HG02840 (cell line): ENCODE measurements around the gene CD160.
"Not testable (repeated sequence)": the region's sequence is repeated elsewhere in the genome, so short reads cannot be mapped to it uniquely, and the experiment has no call there.

Experiments
- ATAC-seq: cut with Tn5 transposase; IDR thresholded peaks from one replicate; pipeline ENCODE4 v1.9.1; 2021; ENCODE audit warnings: mild to moderate bottlenecking, moderate library complexity, moderate number of reproducible peaks; ENCODE audit not compliant: unreplicated experiment, low FRiP score

Gene CD160

DNA sequence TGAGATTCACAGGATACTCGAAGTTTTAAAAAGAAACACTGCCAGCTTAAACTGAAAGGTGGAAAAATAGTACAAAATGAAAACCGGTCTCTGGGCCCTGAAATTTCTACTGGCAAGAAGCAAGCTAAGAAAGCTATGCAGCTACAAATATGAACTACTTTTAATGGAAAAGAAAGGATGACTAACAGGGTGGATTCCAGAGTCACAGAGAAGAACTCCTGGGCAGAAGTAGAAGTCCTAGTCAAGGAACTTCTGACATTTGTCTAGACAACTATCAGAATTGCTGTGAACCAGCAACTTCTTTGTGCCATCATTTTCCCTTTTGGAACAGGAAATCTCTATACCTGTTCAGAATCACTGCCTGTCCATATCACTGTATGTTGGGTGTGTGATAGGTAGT, 38.1 kb downstream of the CD160 start:
- ATAC-seq: no peak

DNA sequence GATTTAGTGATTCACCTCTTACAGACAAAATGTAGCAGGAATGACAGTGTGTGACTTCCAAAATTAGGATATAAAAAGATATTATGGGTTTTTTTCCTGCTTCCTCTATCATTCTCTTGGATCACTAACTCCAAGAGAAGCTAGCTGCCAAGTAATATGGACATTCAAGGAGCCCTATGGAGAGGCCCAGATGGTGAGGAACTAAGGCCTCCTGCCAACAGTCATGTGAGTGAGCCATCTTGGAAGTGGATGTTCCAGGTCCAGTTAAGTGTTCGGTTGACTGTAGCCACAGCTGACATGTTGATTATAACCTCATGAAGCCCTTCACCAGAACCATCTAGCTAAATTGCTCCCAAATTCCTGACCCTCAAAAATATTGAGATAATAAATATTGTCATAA, 38.8 kb downstream of the CD160 start:
- no peak for ATAC-seq

DNA sequence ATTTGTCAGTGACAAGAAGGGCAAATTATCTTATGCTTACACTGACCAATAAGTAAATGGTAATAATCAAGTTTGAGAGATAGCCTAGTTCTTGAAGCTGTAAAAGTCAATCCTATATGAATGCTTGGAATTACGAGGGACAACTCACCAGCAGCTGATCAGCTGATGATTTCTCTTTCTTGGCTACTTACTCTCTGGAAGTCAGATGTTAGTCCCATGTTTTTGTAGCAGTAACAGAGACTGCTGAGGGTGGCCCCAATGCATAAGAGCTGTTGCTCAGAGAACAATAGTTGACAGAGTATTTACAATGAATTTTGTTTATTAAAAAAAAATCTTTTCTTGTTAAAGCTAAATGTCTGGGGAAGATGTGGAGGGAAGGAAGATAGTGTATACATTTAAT, 39.3 kb downstream of the CD160 start:
- ATAC-seq: no peak

DNA sequence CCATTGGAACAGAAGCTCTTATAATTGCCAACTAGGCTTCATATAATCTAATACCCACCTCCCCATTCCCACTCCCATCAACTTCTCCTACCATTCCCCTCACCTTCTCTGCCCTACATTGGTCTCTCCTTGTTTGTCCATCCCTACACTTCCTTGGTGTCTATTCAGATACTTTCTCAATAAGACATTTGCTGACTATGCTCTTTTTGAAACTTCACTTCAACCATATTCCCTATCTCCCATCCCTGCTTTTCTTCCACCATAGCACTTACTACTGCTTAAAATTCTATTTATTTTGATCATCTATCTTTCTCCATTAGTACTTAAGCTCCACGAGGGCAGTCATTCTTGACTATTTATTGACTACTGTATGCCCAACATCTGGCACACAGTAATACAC, 40.4 kb downstream of the CD160 start:
- no peak for ATAC-seq

DNA sequence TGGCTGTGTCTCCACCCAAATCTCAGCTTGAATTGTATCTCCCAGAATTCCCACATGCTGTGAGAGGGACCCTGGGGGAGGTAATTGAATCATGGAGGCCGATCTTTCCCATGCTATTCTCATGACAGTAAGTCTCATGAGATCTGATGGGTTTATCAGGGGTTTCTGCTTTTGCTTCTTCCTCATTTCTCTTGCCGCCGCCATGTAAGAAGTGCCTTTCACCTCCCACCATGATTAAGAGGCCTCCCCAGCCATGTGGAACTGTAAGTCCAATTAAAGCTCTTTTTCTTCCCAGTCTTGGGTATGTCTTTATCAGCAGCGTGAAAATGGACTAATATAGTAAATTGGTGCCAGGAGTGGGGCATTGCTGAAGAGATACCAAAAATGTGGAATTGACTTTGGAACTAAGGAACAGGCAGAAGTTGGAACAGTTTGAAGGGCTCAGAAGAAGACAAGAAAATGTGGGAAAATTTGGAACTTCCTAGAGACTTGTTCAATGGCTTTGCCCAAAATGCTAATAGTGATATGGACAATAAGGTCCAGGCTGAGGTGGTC, 41.2 kb downstream of the CD160 start:
- ATAC-seq: not testable (repeated sequence)

DNA sequence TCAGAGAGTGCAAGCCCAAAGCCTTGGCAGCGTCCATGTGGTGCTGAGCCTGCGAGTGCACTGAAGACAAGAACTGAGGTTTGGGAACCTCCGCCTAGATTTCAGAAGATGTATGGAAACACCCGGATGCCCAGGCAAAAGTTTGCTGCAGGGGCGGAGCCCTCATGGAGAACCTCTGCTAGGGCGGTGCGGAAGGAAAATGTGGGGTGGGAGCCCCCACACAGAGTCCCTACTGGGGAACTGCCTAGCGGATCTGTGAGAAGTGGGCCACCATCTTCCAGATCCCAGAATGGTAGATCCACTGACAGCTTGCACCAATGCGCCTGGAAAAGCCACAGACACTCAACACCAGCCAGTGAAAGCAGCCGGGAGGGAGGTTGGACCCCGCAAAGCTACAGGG, 42.2 kb downstream of the CD160 start:
- ATAC-seq: not testable (repeated sequence)

DNA sequence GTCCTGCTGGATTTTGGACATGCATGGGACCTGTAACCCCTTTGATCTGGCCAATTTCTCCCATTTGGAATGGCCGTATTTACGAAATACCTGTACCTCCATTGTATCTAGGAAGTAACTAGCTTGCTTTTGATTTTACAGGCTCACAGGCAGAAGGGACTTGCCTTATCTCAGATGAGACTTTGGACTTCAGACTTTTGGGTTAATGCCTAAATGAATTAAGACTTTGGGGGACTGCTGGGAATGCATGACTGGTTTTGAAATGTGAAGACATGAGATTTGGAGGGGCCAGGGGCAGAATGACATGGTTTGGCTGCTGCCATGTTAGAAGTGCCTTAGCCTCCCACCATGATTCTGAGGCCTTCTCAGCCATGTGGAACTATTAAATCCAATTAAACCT, 42.7 kb downstream of the CD160 start:
- not testable (repeated sequence) for ATAC-seq

DNA sequence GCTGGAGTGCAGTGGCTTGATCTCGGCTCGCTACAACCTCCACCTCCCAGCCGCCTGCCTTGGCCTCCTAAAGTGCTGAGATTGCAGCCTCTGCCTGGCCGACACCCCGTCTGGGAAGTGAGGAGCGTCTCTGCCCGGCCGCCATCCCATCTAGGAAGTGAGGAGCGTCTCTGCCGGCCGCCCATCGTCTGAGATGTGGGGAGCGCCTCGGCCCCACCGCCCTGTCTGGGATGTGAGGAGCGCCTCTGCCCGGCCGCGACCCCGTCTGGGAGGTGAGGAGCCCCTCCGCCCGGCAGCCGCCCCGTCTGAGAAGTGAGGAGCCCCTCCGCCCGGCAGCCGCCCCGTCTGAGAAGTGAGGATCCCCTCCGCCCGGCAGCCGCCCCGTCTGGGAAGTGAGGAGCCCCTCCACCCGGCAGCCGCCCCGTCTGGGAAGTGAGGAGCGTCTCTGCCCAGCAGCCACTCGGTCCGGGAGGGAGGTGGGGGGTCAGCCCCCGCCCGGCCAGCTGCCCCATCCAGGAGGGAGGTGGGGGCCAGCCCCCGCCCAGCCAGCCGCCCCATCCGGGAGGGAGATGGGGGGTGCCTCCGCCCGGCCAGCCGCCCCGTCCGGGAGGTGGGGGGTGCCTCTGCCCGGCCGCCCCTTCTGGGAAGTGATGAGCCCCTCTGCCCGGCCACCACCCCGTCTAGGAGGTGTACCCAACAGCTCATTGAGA, 45.1 kb downstream of the CD160 start:
- ATAC-seq: not testable (repeated sequence)

DNA sequence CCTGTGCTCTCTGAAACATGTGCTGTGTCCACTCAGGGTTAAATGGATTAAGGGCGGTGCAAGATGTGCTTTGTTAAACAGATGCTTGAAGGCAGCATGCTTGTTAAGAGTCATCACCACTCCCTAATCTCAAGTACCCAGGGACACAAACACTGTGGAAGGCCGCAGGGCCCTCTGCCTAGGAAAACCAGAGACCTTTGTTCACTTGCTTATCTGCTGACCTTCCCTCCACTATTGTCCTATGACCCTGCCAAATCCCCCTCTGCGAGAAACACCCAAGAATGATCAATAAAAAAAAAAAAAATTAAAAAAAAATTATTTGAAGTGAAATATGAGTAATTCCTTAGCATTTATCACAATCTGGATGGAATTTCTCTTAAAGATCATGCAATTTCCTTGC, 45.8 kb downstream of the CD160 start:
- ATAC-seq: not testable (repeated sequence)

DNA sequence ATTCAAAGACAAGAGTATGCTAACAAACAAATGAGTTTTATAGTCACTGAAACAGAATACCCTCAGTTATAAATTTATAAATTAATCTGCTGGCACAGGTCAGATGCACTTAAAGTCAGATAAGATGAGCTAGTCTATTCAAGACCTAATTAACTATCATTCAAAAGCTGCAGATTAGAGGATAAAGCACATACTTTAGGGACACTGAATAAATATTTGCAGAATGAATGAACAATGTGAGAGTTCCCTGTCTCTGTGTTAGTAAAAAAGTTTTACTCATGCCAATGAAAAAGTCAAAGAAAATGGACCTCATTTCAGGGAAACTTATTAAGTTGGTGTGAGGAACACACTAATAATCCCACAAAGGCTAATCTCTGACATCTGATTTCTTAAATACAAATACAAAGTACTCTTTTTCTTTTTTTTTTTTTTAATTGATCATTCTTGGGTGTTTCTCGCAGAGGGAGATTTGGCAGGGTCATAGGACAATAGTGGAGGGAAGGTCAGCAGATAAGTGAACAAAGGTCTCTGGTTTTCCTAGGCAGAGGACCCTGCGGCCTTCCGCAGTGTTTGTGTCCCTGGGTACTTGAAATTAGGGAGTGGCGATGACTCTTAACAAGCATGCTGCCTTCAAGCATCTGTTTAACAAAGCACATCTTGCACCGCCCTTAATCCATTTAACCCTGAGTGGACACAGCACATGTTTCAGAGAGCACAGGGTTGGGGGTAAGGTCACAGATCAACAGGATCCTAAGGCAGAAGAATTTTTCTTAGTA, 46.5 kb downstream of the CD160 start:
- ATAC-seq: not testable (repeated sequence)

DNA sequence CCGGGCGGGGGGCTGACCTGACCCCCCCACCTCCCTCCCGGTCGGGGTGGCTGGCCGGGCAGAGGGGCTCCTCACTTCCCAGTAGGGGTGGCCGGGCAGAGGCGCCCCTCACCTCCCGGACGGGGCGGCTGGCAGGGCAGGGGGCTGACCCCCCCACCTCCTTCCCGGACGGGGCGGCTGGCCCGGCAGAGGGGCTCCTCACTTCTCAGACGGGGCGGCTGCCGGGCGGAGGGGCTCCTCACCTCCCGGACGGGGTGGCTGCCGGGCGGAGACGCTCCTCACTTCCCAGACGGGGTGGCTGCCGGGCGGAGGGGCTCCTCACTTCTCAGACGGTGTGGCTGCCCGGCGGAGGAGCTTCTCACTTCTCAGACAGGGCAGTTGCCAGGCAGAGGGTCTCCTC, 47.6 kb downstream of the CD160 start:
- ATAC-seq: not testable (repeated sequence)

DNA sequence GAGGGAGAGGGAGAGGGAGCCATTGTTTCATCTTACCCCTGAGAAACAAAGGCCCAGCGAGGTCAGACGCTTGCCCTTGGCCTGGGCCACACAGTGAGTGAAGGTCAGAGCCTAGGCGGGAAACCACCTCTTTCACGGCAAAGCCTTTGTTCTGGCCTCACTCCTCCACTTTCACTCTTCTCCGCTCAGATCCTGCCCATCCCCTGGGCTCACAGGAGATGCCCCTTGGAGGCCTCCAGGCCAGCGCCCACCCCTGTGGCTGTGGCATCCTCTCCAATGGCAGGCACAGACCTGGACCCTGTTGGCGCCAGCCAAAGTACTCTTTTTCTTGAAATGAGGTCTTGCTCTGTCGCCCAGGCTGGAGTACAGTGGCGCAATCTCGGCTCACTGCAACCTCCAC, 48.7 kb downstream of the CD160 start:
- ATAC-seq: not testable (repeated sequence)

DNA sequence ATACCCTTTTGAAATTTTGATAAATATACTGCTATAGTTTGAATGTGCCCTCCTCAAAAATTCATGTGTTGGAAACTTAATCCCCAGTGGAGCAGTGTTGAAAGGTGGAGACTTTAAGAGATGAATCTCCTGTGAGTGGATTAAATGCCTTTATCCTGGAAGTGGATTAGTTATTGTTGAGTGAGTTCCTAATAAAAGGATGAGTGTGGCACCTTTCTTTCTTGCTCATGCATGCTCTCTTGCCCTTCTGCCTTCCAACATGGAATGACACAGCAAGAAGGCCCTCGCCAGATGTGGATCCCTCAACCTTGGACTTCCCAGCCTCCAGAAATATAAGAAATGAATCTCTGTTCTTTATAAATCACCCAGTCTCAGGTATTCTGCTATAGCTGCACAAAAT, 51.8 kb downstream of the CD160 start:
- no peak for ATAC-seq

DNA sequence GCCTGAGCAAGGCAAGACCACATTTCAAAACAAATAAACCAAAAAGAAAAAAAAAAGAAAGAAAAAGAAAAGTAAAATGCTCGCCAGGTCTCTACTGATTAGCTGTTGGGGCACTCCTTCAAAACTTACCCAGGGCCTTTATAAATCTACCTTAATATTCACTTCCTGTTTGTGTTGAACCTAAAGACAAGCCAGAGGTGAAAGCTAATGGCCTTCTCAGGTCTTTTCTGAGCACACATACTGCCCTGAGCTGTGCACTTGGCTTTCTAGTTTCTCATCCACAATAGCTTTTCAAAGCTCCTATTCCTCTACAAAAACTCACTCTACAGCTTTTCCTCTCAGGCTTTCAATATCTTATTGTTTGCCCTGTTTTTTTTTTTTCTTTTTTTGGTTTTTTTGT, 54.1 kb downstream of the CD160 start:
- no peak for ATAC-seq

DNA sequence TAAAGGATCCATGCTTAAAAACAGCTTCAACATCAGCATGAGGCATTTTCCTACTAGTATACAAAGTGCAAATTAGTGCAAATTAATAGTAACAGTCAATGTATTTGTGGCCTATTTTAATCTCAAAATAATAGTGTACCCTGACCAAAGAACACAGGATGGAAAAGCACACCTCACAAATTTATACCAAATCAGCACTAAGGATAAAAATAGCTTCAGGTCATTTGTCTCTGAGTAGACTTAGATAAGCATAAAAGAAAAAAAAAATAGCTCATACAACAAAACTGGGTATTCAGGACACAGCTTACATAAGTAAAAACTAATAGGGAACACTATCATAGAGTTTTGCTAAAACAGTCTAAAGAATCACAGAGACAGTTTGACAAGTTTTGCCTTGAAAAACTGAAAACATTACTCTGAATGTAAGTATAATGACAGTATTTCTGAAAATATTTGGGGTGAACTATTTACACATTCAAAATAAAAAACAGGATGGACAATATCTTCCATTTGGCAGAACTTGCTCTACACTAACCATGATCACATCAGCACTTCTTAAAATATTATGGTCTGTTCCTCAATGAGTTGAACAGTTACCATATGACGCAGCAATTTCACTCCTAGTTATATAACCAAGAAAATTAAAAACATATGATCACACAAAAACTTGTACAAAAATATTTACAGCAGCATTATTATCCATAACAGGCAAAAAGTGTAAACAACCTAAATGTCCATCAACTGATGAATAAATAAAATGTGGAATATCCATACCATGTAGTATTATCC, 58.3 kb downstream of the CD160 start:
- no peak for ATAC-seq

DNA sequence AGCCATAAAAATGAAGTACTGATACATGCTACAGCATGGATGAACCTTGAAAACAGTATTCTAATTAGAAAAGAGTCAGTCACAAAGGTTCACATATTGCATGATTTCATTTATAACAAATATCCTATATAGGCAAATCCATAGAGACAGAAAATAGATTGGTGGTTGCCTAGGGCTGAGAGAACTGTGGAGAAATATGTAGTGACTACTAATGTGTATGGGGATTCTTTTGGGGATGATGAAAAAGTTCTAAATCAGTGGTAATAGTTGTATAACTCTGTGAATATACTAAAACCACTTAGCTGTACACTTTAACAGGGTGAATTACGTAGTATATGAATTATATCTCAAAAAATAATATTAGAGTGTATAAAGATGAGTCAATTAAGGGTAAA, 58.8 kb downstream of the CD160 start:
- ATAC-seq: no peak

DNA sequence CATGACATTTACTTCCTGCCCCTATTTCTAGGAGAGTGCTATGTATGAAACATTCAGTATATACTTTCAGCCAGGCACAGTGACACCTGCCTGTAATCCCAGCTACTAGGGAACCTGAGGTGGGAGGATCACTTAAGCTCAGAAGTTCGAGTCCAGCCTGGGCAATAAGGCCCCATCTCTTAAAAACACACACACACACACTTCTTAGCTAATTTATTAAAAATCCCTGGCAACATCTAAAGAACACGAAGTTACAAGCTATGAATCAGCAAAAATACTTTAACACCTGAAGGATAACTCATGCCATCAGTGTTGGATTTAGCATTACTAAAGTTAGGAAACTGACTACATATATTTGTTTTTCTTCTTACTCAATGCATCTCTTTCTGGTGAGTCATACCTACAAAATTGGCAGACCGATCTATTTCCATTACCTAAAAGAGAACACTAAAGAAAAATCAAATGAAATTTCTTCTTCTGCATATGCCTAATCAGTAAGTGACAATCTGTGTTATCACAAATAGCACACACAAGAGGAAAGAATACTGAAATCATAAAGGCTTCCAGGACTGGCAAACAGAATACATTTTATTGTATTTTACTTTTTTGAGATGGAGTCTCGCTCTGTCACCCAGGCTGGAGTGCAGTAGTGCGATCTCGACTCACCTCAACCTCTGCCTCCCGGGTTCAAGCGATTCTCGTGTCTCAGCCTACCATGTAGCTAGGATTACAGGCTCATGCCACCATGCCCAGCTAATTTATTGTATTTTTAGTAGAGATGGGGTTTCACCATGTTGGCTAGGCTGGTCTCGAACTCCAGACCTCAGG, 63.2 kb downstream of the CD160 start:
- no peak for ATAC-seq

DNA sequence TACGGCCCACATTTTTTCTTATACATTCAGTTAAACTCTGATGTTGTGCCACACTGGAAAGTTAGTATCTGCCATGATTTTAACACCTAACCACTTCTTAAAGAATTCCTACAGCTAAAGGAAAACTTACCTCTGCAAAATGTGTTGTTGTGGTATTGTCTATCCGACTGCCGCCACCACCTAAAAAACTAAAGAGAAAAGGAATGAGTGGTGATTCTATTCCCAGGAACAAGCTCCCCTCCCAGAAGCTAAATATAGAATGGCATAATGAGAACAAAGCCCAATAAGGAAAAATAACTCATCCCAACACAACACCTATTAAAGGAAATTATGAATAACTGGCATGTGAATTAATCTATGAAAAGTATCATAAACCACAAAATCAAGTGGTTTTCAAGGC, 65.1 kb downstream of the CD160 start:
- no peak for ATAC-seq

DNA sequence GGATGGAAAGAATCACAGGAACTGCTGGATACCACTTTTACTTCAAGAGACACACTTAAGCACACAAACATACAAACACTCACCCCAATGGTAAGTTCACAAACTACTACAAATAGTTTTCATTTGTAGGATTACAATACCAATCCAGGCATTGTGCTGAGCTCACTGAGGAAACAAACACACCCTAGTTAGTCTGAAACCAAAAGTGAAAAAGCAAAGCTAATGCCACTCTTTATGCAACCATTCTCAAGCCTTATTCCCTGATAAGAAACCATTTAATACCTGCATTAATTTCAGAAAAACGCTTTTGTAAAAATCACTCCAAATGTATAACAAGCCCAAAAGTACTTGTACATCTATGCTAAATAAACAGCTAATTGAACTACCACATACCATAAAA, 66.2 kb downstream of the CD160 start:
- no peak for ATAC-seq

DNA sequence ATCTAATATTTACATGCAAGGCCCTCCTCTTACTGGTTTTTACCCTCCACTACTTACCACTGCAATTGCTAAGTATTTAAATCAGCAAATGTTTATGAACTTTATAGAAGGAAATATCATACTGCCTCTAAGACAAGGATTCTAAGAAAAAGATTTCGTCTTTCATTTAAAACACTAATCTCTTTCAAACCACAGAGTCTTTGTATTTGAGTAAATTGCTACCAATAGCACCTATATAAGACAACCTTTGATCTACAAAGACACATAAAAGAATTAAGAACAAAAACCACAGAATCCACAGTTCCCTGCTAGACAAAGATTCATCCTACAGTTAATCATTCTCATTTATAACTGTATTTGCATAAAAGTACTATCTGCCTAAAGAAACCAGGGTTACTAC, 67.0 kb downstream of the CD160 start:
- no peak for ATAC-seq
